Measurements from ENCODE around the gene KBTBD13.
"Not testable (repeated sequence)": the region's sequence is repeated elsewhere in the genome, so short reads cannot be mapped to it uniquely, and the experiment has no call there.

Gene KBTBD13

GRCh38 chr15:65076486-65077290, at the start of gene KBTBD13:
TSS of gene KBTBD13 (plus strand) at chr15:65076746. CDS start at chr15:65076816, 70 bp downstream.
- DNase-seq (ENCODE audit: low spot score) = no peak

GRCh38 chr15:65026756-65027155, 49.8 kb upstream of the KBTBD13 start:
- DNase-seq (ENCODE audit: low spot score) = no peak

DNA sequence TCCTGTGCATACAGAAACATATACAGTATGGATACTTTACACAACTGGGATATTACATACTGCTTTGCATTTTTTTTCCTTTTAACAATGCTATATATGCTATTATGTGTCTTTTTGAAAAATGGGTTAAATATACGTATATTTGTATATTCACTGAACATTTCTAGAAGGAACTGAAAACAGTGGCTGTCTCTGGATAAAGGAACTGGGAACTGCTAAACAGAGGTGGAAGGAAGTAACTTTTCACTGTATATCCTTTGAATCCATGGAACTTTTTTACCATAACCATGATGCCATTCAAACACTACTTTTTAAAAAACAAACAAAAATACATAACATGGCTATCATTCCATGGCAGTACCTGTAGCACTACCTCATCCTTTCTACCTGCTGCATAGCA, 49.0 kb upstream of the KBTBD13 start:
- DNase-seq (ENCODE audit: low spot score) = no peak

DNA sequence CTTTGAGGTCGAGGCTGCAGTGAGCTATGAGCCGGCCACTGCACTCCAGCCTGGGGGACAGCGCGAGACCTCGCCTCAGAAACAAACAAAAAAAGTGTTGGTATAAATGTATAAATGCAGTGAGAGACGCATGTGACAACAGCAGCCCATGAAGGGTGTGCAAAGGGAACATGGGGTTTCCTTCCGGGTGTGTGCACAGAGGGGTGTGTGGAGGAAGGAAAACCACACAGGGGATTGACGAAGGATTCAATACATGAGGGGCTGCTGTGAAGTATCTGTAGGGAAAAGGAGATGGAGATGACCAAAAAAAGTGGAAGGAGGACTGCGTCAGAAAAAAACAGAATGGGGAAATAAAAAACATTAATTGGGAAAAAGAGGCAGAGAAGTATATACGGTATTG, 48.2 kb upstream of the KBTBD13 start:
- no peak for DNase-seq (ENCODE audit: low spot score)

GRCh38 chr15:65028921-65029735, 47.4 kb upstream of the KBTBD13 start, which contains the start of gene MTFMT:
TSS of gene MTFMT (minus strand) at chr15:65029639. CDS start at chr15:65029613, 26 bp downstream.
- peak; percentile 93 for DNase-seq (ENCODE audit: low spot score)

- DNase-seq (ENCODE audit: low spot score) = no peak
Observed at GRCh38 chr15:65029736-65030208, 46.8 kb upstream of the KBTBD13 start.

- peak; percentile 81 for DNase-seq (ENCODE audit: low spot score)
Observed at GRCh38 chr15:65032801-65033537, 43.6 kb upstream of the KBTBD13 start.

GRCh38 chr15:65033659-65034269, 42.8 kb upstream of the KBTBD13 start:
- DNase-seq (ENCODE audit: low spot score) = no peak

DNA sequence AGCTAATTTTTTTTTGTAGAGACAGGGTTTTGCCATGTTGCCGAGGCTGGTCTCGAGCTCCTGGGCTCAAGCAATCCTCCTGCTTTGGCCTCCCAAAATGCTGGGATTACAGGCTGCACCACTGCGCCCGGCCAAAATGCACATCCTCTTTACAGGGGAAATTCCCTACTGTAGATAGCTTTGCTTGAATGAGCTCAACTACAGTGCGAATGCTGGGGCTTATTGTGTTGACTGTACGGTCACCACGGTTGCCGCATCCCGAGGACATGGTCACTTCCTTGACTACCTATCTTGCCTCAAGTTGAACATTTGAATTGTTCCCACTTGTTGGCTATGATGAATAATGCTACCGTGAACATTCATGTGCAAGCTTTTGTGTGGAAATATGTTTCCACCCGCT, 41.8 kb upstream of the KBTBD13 start:
- DNase-seq (ENCODE audit: low spot score) = no peak

GRCh38 chr15:65037309-65037708, 39.2 kb upstream of the KBTBD13 start:
- no peak for DNase-seq (ENCODE audit: low spot score)

- DNase-seq (ENCODE audit: low spot score) = no peak
Observed at GRCh38 chr15:65038428-65038827, 38.1 kb upstream of the KBTBD13 start.

DNA sequence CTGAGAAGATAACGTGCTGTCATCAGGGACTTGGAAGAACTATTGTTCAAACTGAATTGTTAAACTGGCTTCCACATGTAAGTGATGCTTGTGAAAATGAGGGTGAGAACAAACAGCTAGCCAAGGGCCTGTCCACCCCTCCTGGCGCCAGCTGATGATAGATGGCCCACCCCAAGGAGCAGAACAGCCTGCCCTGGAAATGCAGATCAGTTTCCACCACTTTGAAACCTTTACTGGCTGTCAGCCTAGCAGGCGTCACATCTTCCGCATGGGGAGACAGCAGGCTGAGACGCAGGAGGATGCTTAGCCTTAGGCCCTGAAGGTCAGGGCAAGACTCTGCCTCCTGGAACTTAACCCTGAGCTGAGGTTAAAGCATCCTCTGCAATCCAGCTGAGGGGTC, 37.7 kb upstream of the KBTBD13 start:
- DNase-seq (ENCODE audit: low spot score) = no peak

DNA sequence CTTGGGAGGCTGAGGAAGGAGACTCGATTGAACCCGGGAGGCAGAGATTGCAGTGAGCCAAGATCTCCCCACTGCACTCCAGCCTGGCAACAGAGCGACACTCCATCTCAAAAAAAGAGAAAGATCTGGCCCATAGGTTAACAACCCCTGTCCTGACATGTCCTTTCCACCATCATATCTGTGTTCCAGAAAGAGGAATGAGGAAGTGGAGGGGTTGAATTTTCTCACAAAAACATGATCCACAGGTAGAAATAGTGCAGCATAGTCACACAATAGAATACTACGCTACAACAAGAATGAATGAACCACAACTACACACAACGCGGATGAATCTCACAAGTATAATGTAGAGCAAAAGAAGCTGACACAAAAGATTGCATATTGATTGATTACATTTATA, 36.1 kb upstream of the KBTBD13 start:
- no peak for DNase-seq (ENCODE audit: low spot score)

GRCh38 chr15:65041787-65042186, 34.8 kb upstream of the KBTBD13 start:
- DNase-seq (ENCODE audit: low spot score) = no peak

GRCh38 chr15:65042776-65043327, 33.7 kb upstream of the KBTBD13 start:
- no peak for DNase-seq (ENCODE audit: low spot score)

GRCh38 chr15:65044218-65044617, 32.3 kb upstream of the KBTBD13 start:
- DNase-seq (ENCODE audit: low spot score) = not testable (repeated sequence)

DNA sequence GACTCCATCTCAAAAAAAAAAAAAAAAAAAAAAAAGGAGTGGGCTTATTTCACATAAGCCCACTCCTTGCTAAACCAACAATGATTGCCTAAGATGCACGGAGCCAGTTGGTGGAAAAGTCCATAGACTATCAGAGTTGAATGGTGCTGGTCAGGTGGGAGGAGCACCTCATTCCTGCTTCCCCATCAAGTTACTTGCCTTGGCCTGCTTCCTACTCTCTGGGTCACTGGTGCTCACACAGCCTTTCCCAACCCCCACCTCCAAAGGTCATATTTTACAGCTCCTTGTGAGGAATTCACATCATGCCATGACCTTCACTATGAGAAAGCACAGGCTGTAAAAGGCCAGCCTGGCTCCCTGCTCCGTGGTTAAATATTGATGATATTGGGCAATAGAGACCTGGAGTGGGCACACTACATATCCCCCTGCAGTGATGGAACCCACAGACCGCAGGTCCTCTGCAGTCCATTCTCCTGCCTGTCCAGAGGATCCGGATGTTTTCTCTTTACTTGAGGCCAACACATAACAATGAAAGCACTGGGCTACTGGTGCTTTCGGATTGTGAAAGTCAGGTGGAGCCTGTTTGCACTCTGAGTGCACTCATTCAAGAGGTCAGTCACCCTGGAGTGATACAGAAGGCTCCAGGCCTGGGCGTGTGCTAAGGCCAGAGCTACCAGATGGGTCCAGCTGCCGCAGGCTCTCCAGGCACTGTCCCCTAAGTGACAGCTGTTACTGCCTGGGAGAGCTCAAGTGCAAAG, 31.6 kb upstream of the KBTBD13 start, which contains the start of gene SLC51B:
TSS of gene SLC51B (plus strand) at position 664 of the 758 bp plus-strand sequence. CDS start 4,618 bp downstream, outside the sequence.
- peak; percentile 77 for DNase-seq (ENCODE audit: low spot score)

DNA sequence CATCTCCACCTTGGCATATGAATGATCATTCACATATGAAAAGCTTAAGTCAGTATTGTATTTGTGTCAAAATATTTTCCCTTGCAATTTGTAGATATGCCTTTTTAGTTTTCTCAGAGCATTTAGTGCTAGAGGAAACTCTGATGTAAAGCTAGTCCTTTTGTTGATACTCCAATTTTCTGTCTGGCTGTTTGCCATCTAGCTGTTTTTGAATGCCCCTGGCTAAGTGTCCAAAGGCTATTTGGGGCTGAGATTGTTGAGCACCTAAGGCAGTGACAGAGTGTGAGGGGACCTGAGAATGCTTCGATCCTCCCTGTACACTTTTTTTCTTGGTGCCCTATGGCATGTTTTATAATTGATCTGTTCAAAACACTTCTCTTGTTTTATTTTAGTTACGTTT, 28.3 kb upstream of the KBTBD13 start:
- no peak for DNase-seq (ENCODE audit: low spot score)

DNA sequence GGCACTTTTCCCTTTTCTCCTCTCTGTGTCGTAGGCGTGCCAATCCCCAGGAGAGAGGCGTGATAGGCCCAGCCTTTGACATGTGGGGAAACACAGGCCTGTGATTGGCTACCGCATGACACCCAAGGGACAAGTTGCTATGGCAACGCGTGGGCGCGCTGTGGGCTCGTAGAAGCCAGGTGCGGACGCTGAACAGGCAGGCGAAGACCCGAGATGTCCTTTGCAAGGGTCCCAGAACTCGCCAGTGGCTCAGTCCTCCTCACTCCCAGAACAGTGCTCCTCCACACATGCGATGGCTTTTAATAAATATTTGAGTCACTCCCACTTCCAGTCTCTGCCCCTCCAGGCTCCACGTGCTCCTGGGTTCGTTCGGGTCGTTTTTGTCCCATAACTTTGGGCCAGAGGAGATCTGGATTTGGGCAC, 27.1 kb upstream of the KBTBD13 start:
- peak; percentile 58 for DNase-seq (ENCODE audit: low spot score)

- DNase-seq (ENCODE audit: low spot score) = no peak
Observed at GRCh38 chr15:65050270-65050669, 26.3 kb upstream of the KBTBD13 start.

- DNase-seq (ENCODE audit: low spot score) = no peak
Observed at GRCh38 chr15:65051266-65051665, 25.3 kb upstream of the KBTBD13 start.

All from HuH-7.5 (cell line).